GM12878 (cell line): ENCODE data around the gene ESYT2. TPM values are rescaled to one million over a fixed set of nuclear protein-coding genes. Genes with fewer than 3 reads are reported as not detected.

Source experiments
- ATAC-seq: fragments of 200-7000 bp; cut with Tn5 transposase; 3 replicates; pipeline ENCODE4 v1.9.1; 2020; ENCODE audit warnings: mild to moderate bottlenecking, moderate library complexity
- BruUV-seq: library from RNA; stranded (reverse); fragments of 400-500 nt; replicated peaks from 2 replicates; lab custom pipeline; 2021; lab: Mats Ljungman, UMichigan
- CTCF ChIA-PET: fragments of 300-600 bp; sonication (Branson Sonifier 250); formaldehyde crosslinking; extraction: SDS; loops from one replicate; lab custom pipeline; 2021; ENCODE audit warnings: inconsistent platforms; lab: Yijun Ruan, JAX
- POLR2A ChIA-PET: fragments of 350-600 bp; formaldehyde crosslinking; extraction: SDS; loops from one replicate; lab custom pipeline; 2021; ENCODE audit warnings: inconsistent platforms; lab: Charles Lee
- RAD21 ChIA-PET: fragments of 300-600 bp; sonication (Branson Sonifier 250); formaldehyde crosslinking; loops from one replicate; lab custom pipeline; 2023; ENCODE audit warnings: antibody characterized with exemption; ENCODE audit not compliant: unreplicated experiment; lab: Charles Lee
- SMC1A ChIA-PET: fragments of 300-600 bp; sonication (Branson Sonifier 250); formaldehyde crosslinking; loops from one replicate; lab custom pipeline; 2023; ENCODE audit not compliant: unreplicated experiment, uncharacterized antibody; lab: Charles Lee
- DNase-seq: peaks from one replicate; pipeline ENCODE4 v3.0.0-alpha.2; 2011; ENCODE audit warnings: low read depth, low spot score
- FAIRE-seq: peaks from 3 replicates; lab custom pipeline; 2011; peaks lifted over from hg19 to GRCh38; lab: Jason Lieb, UNC
- H2AFZ ChIP-seq: 2 replicates; pipeline ENCODE4 v1.6.0; 2011; ENCODE audit warnings: low read depth, low read length, control low read depth; ENCODE audit not compliant: control insufficient read depth
- H3K27ac ChIP-seq: 2 replicates; pipeline ENCODE4 v1.5.1; 2011; ENCODE audit warnings: control low read depth; ENCODE audit not compliant: control insufficient read depth, insufficient read depth
- H3K27me3 ChIP-seq, 2 experiments: replicated peaks in 1 of 2; 2 replicates each; pipeline versions ENCODE4 v1.6.0 to v1.6.1; 2011; ENCODE audit warnings: low read length in 1 of 2; ENCODE audit not compliant: control insufficient read depth in 2 of 2, insufficient read depth in 2 of 2
- H3K36me3 ChIP-seq, 2 experiments: 2 replicates each; pipeline ENCODE4 v1.5.1; 2011; ENCODE audit warnings: low read length in 1 of 2; ENCODE audit not compliant: control insufficient read depth in 2 of 2, insufficient read depth in 2 of 2
- H3K4me1 ChIP-seq: 2 replicates; pipeline ENCODE4 v1.6.1; 2011; ENCODE audit warnings: mild to moderate bottlenecking, low read length, moderate library complexity, mixed read lengths; ENCODE audit not compliant: control insufficient read depth, insufficient read depth
- H3K4me2 ChIP-seq: 2 replicates; pipeline ENCODE4 v1.6.0; 2011; ENCODE audit warnings: control low read depth; ENCODE audit not compliant: control insufficient read depth, insufficient read depth
- H3K4me3 ChIP-seq: fragments of 200-600 bp; sonication (generic); 2 replicates; pipeline ENCODE4 v1.5.1; 2016
- H3K79me2 ChIP-seq: 2 replicates; pipeline ENCODE4 v1.6.0; 2011; ENCODE audit warnings: low read length; ENCODE audit not compliant: control insufficient read depth, insufficient read depth
- H3K9ac ChIP-seq: 2 replicates; pipeline ENCODE4 v1.8.0; 2011; ENCODE audit warnings: low read length, control low read depth, mixed read lengths; ENCODE audit not compliant: control insufficient read depth, insufficient read depth
- H3K9me3 ChIP-seq: replicated peaks from 3 replicates; pipeline ENCODE4 v1.5.1; 2011; ENCODE audit warnings: mild to moderate bottlenecking, low read length; ENCODE audit not compliant: control insufficient read depth, insufficient read depth
- H4K20me1 ChIP-seq: 2 replicates; pipeline ENCODE4 v1.6.0; 2011; ENCODE audit not compliant: control insufficient read depth, insufficient read depth
- BACH1 ChIP-seq: fragments of 450-650 bp; IDR thresholded peaks from 2 replicates; pipeline ENCODE4 v1.6.1; 2017; ENCODE audit warnings: mild to moderate bottlenecking, borderline replicate concordance
- CBX3 ChIP-seq: fragments of 200-600 bp; sonication (generic); IDR thresholded peaks from 2 replicates; pipeline ENCODE4 v1.6.1; 2016; ENCODE audit warnings: low read depth, borderline replicate concordance
- CHD2 ChIP-seq: IDR thresholded peaks from 2 replicates; pipeline ENCODE4 v1.6.1; 2011; ENCODE audit warnings: low read depth, low read length, improper control_type of control experiment, borderline replicate concordance
- CHD4 ChIP-seq: fragments of 200-600 bp; sonication (generic); IDR thresholded peaks from 2 replicates; pipeline ENCODE4 v1.6.1; 2016; ENCODE audit warnings: mild to moderate bottlenecking
- ETV6 ChIP-seq, 2 experiments: fragments of 450-650 bp in 1 of 2; IDR thresholded peaks in 1 of 2; conservative IDR thresholded peaks in 1 of 2; 2 replicates each; pipeline ENCODE4 v1.6.1; 2014; ENCODE audit warnings: antibody characterized with exemption in 1 of 2, borderline replicate concordance in 1 of 2, low read depth in 1 of 2, mild to moderate bottlenecking in 1 of 2, moderate library complexity in 1 of 2
- HDAC6 ChIP-seq: fragments of 200-600 bp; sonication (generic); IDR thresholded peaks from one replicate; pipeline ENCODE4 v1.8.0; 2017; ENCODE audit warnings: antibody characterized with exemption; ENCODE audit not compliant: unreplicated experiment
- NR2C1 ChIP-seq: fragments of 450-650 bp; IDR thresholded peaks from 2 replicates; pipeline ENCODE4 v1.6.1; 2017; ENCODE audit warnings: antibody characterized with exemption, mild to moderate bottlenecking, moderate library complexity
- NR2C2 ChIP-seq: IDR thresholded peaks from 2 replicates; pipeline ENCODE4 v1.6.1; 2011; ENCODE audit warnings: borderline replicate concordance, low read depth; ENCODE audit not compliant: control insufficient read depth, insufficient read length
- SREBF1 ChIP-seq: IDR thresholded peaks from 2 replicates; pipeline ENCODE4 v1.6.1; 2012; ENCODE audit warnings: mild to moderate bottlenecking, low read length
- TCF7 ChIP-seq: IDR thresholded peaks from 2 replicates; pipeline ENCODE4 v1.6.1; 2014; ENCODE audit warnings: antibody characterized with exemption, borderline replicate concordance
- WGBS: methylation state at CpG from one replicate; pipeline ENCODE4 v1.1.6; 2016; ENCODE audit warnings: low lambda C conversion rate; ENCODE audit not compliant: insufficient replicate concordance, insufficient coverage; ENCODE audit errors: missing lambda C conversion rate; 5-methylcytosine and 5-hydroxymethylcytosine counted together
- in situ Hi-C: fragments of 300-500 bp; cut with MboI; formaldehyde crosslinking; loops from 9 replicates; pipeline ENCODE4 v1.14.3; 2018; ENCODE audit warnings: mixed read lengths
- intact Hi-C: fragments of 100-400 bp; cut with micrococcal nuclease; formaldehyde crosslinking; loops from one replicate; pipeline ENCODE4 v1.14.2; 2022; ENCODE audit not compliant: unreplicated experiment
- polyA plus RNA-seq, 11 experiments: library from polyadenylated mRNA; depleted of rRNA in 4 of 11; unstranded in 6 of 11; stranded (reverse) in 5 of 11; fragments of >200 nt; fragmentation: Nextera tagmentation in 4 of 11; fragmentation: Illumina TruSeq in 1 of 11; extraction: Ambion mirVana in 4 of 11; extraction: Trizol in 1 of 11; gene quantifications; 1 replicate in 1 of 11; 2 replicates in 10 of 11; pipeline versions ENCODE4 v1.2.1 to v1.2.3, GENCODE V29; 2011 to 2016; ENCODE audit warnings: inconsistent platforms in 2 of 11, missing spikeins in 2 of 11, low read depth in 1 of 11
- total RNA-seq, 4 experiments: library from RNA; depleted of rRNA in 3 of 4; stranded (reverse); fragments of >200 nt in 3 of 4; fragmentation: Illumina TruSeq in 1 of 4; extraction: Trizol in 1 of 4; gene quantifications; 2 replicates each; pipeline versions ENCODE4 v1.2.1 to v1.2.3, GENCODE V29; 2013 to 2021
- TF ChIP-seq, protein P1 (sequence below): IDR thresholded peaks from 2 replicates; pipeline ENCODE4 v1.6.1; 2012; ENCODE audit warnings: low read depth, low read length, improper control_type of control experiment
- TF ChIP-seq, protein P2 (sequence below): fragments of 450-650 bp; IDR thresholded peaks from 2 replicates; pipeline ENCODE4 v1.6.1; 2016; ENCODE audit warnings: mild to moderate bottlenecking

ESYT2 gene
- total and polyA plus RNA-seq, 10 of the 15 experiments (the other 5 are each of a cell fraction or from before 2014, with no cell fraction given): 1.9 to 44.6 (median 21.4) TPM

DNA sequence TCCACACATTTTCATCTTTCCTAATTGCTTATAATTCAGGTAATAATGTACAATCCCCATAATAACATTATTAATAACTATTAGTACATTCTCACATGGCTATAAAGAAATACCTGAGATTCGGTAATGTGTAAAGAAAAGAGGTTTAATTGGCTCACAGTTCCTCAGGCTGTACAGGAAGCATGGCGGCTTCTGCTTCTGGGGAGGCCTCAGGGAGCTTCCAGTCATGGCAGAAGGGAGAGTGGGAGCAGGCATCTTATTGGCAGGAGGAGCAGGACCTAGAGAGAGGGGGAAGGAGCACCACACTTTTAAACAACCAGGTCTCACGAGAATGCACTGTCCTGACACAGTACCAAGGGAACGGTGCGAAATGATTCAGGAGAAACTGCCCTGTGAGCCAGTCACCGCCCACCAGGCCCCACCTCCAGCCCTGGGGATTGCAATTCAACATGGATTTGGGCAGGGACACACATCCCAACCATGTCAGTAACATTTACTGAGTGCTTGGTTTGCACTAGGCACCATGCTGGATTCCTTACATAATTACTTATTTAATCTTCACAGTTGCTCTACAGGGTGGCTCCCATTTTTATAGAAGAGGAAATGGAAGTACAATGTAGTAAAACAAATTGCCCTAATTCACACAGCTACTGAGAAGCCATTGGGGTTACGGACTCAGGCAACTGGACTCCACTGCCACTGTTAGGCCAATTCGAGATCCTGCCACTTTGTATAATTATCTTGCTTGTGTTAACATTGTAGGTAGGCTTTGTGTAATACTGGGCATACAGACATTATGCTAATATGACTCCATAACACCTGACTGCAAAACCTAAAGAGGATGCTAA, 8.7 kb upstream of the ESYT2 start:
- H3K9ac ChIP-seq: no peak overlapping the region

More for the DNA sequence above, 8.7 kb upstream of the ESYT2 start:
- no peaks in the 10 kb centered on the region for H3K79me2 ChIP-seq
- no peak overlapping the region for H2AFZ ChIP-seq
- DNase-seq (no peak), FAIRE-seq (no peak), ATAC-seq (no peak)
- intact Hi-C loops (no loop called here), in situ Hi-C loops (no loop called here)
- ChIA-PET POLR2A (no interaction called here), RAD21 (no interaction called here), CTCF (interaction anchor here (1.7 kb wide), 1 partner anchor 139 kb away, joined by 4 read pairs; no protein-coding TSS in a partner anchor), SMC1A (interaction anchor here (1.0 kb wide), 1 partner anchor 12 kb away, joined by 4 read pairs; no protein-coding TSS in a partner anchor)
- WGBS: 67% methylated on average over 8 of the region's 8 CpGs
- H3K9me3 ChIP-seq: no peaks in the 10 kb centered on the region
- no peaks in the 10 kb centered on the region for H3K4me1 ChIP-seq
- H3K4me3 ChIP-seq: no peak overlapping the region
- H4K20me1 ChIP-seq: no peaks in the 10 kb centered on the region
- no peaks in the 10 kb centered on the region; a peak in 2 of 4 replicates for H3K27me3 ChIP-seq
- H3K27ac ChIP-seq: no peak overlapping the region
- BruUV-seq: no TSS peak
- H3K4me2 ChIP-seq: no peak overlapping the region
- TF ChIP-seq NR2C2 (no peak), HDAC6 (no peak), ETV6 (conservative IDR thresholded peaks at IDR 0.05 in 1 of 2, IDR thresholded peaks at IDR 0.05 in 1 of 2; ENCODE audit: borderline replicate concordance in 1 of 2, low read depth in 1 of 2) (no peak), CHD2 (no peak), SREBF1 (no peak), NR2C1 (no peak), BACH1 (no peak), CHD4 (no peak), CBX3 (no peak), TCF7 (no peak)
- TF ChIP-seq, protein P1, sequence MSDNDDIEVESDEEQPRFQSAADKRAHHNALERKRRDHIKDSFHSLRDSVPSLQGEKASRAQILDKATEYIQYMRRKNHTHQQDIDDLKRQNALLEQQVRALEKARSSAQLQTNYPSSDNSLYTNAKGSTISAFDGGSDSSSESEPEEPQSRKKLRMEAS: no peak
- TF ChIP-seq, protein P2, sequence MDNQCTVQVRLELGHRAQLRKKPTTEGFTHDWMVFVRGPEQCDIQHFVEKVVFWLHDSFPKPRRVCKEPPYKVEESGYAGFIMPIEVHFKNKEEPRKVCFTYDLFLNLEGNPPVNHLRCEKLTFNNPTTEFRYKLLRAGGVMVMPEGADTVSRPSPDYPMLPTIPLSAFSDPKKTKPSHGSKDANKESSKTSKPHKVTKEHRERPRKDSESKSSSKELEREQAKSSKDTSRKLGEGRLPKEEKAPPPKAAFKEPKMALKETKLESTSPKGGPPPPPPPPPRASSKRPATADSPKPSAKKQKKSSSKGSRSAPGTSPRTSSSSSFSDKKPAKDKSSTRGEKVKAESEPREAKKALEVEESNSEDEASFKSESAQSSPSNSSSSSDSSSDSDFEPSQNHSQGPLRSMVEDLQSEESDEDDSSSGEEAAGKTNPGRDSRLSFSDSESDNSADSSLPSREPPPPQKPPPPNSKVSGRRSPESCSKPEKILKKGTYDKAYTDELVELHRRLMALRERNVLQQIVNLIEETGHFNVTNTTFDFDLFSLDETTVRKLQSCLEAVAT: no peak
- TF ChIP-seq, all 136 proteins: peak for 0
- no peaks in the 10 kb centered on the region for H3K36me3 ChIP-seq
